ENCODE measurements around the gene NXN. TPM values are rescaled to one million over a fixed set of nuclear protein-coding genes. Genes with fewer than 3 reads are reported as not detected.

Gene NXN
- total RNA-seq, 1 experiment from 2014 or later = 20.8 TPM

DNA sequence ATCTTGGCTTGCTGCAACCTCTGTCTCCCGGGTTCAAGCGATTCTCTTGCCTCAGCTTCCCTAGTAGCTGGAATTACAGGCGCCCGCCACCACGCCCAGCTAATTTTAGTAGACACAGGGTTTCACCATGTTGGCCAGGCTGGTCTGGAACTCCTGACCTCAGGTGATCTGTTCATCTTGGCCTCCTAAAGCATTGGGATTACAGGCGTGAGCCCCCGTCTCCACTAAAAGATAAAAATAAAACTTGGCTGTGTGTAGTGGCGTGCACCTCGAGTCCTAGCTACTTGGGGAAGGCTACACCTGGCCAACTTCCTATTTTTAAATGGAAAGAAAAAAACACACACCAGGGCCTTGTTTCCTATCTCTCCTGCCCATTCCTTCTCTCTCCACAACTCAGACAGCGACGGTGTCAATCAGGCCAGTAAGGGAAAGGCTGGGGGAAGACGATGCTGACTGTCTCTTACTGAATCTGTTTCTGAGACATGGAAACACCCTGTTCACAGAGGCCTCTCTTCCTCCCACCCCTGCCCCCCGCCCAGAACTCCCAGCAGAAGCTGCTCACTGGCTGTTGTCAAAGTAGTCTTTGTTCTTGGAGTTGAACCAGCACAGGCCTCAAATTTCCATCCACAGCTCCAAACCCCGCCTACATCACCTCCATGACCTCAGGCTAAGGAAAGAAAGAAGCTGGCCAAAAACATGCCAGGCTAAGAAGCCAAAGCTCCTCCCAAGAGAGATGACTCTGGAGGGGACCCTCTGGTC lies 96.6 kb downstream of the NXN start:
- H2AFZ ChIP-seq (ENCODE audit: low read length) = no peak overlapping the region
- CTCF ChIA-PET = no interaction called here
- H4K20me1 ChIP-seq (ENCODE audit: low read length) = no peaks in the 10 kb centered on the region
- no peak overlapping the region for H3K4me3 ChIP-seq (ENCODE audit: low read length)
- H3K4me1 ChIP-seq (ENCODE audit: insufficient read depth, low read length) = no peaks in the 10 kb centered on the region; the same call in 1 of the 2 replicates
- H3K36me3 ChIP-seq (ENCODE audit: low read depth, low read length) = no peaks in the 10 kb centered on the region
- POLR2A ChIA-PET (ENCODE audit: unreplicated experiment) = no interaction called here
- H3K27me3 ChIP-seq (ENCODE audit: low read length) = no peaks in the 10 kb centered on the region
- ATAC-seq (no peak), DNase-seq (no peak)
- intact Hi-C loops (cut with micrococcal nuclease) = no loop called here
- no peak overlapping the region for H3K9ac ChIP-seq (ENCODE audit: low read length)
- no TSS peak for BruUV-seq (replicated peaks)
- H3K9me2 ChIP-seq (replicated peaks; ENCODE audit: low read length) = no peaks in the 10 kb centered on the region
- TF ChIP-seq, protein P1, sequence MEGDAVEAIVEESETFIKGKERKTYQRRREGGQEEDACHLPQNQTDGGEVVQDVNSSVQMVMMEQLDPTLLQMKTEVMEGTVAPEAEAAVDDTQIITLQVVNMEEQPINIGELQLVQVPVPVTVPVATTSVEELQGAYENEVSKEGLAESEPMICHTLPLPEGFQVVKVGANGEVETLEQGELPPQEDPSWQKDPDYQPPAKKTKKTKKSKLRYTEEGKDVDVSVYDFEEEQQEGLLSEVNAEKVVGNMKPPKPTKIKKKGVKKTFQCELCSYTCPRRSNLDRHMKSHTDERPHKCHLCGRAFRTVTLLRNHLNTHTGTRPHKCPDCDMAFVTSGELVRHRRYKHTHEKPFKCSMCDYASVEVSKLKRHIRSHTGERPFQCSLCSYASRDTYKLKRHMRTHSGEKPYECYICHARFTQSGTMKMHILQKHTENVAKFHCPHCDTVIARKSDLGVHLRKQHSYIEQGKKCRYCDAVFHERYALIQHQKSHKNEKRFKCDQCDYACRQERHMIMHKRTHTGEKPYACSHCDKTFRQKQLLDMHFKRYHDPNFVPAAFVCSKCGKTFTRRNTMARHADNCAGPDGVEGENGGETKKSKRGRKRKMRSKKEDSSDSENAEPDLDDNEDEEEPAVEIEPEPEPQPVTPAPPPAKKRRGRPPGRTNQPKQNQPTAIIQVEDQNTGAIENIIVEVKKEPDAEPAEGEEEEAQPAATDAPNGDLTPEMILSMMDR (conservative IDR thresholded peaks at IDR 0.05; ENCODE audit: low read depth, low read length) = no peak
- no peak for TF ChIP-seq EZH2phosphoT487 (IDR thresholded peaks at IDR 0.05; ENCODE audit: borderline replicate concordance, low read length)
- no peak for TF ChIP-seq EZH2 (IDR thresholded peaks at IDR 0.05; ENCODE audit: low read length, unreplicated experiment)
- H3F3A ChIP-seq (ENCODE audit: low read length, unreplicated experiment) = no peaks in the 10 kb centered on the region
- H3K27ac ChIP-seq (ENCODE audit: low read length) = no peak overlapping the region
- H3K79me2 ChIP-seq (ENCODE audit: low read length) = no peaks in the 10 kb centered on the region
- no peaks in the 10 kb centered on the region for H3K9me3 ChIP-seq (ENCODE audit: low read length)
- no peak overlapping the region for H3K4me2 ChIP-seq (ENCODE audit: low read length)

DNA sequence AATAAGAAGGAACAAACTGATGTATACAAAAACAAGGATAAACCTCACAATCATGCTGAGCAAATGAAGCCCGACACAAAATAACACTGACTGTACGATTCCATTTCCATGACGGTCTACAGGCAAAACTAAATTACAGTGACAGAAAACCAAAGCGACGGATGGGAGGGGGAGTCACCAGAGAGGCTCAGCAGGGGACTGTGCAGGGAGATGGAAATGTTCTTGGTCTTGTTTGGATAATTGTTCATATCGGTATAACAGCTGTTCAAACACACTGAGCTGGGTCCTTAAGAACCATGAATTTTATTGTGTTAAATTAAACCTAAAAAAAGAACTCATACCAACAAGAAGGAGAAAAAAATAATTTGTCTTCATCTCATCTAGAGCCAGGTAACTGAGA lies 97.8 kb downstream of the NXN start:
- Histone ChIP-seq H3F3A (ENCODE audit: low read length, unreplicated experiment) (no peaks in the 10 kb centered on the region), H3K36me3 (ENCODE audit: low read depth, low read length) (no peaks in the 10 kb centered on the region), H3K9me3 (ENCODE audit: low read length) (no peaks in the 10 kb centered on the region), H4K20me1 (ENCODE audit: low read length) (no peaks in the 10 kb centered on the region), H3K79me2 (ENCODE audit: low read length) (no peaks in the 10 kb centered on the region), H3K4me1 (ENCODE audit: insufficient read depth, low read length) (no peaks in the 10 kb centered on the region; the same call in 1 of the 2 replicates), H3K9me2 (replicated peaks; ENCODE audit: low read length) (no peaks in the 10 kb centered on the region), H3K4me2 (ENCODE audit: low read length) (no peak overlapping the region), H3K4me3 (ENCODE audit: low read length) (no peak overlapping the region), H3K27ac (ENCODE audit: low read length) (no peak overlapping the region), H3K27me3 (ENCODE audit: low read length) (no peaks in the 10 kb centered on the region), H3K9ac (ENCODE audit: low read length) (no peak overlapping the region), H2AFZ (ENCODE audit: low read length) (no peak overlapping the region)
- ATAC-seq (no peak), DNase-seq (no peak)
- POLR2A ChIA-PET (ENCODE audit: unreplicated experiment) = no interaction called here
- BruUV-seq (replicated peaks) = no TSS peak
- TF ChIP-seq, protein P1 (conservative IDR thresholded peaks at IDR 0.05; ENCODE audit: low read depth, low read length) = no peak
- TF ChIP-seq EZH2phosphoT487 (IDR thresholded peaks at IDR 0.05; ENCODE audit: borderline replicate concordance, low read length) (no peak), EZH2 (IDR thresholded peaks at IDR 0.05; ENCODE audit: low read length, unreplicated experiment) (no peak)
- CTCF ChIA-PET = no interaction called here
- intact Hi-C loops (cut with micrococcal nuclease) = no loop called here
